NB4 (cell line): ENCODE results near the gene A2M.

Source experiments
- CTCF ChIP-seq: IDR thresholded peaks from one replicate; pipeline ENCODE4 v1.5.1; 2012; ENCODE audit warnings: low read depth, low read length
- MYC ChIP-seq: IDR thresholded peaks from 2 replicates; pipeline ENCODE4 v1.6.1; 2011; ENCODE audit warnings: low read depth, low read length
- POLR2A ChIP-seq: IDR thresholded peaks from 2 replicates; pipeline ENCODE4 v1.6.1; 2011; ENCODE audit warnings: mild to moderate bottlenecking; ENCODE audit not compliant: insufficient read length; ENCODE audit errors: extremely low read depth

- no peak for TF ChIP-seq POLR2A
- no peak for TF ChIP-seq CTCF
- no peak for TF ChIP-seq MYC
Measured at GRCh38 chr12:9041321-9041720, 74.4 kb downstream of the A2M start.
